Stimulated activated naive B cell treated with anti-CD40 and anti-IgM and Interleukin-4, amounts not matched to agents 10 μg/mL and 1 μg/mL and 100 μg/mL, for 72 hours (primary cell): ENCODE data around the gene LTC4S.
A peak's percentile ranks its signal among the peaks of the same experiment; 100 is the strongest.

ENCODE experiments used
- ATAC-seq, 2 donors: fragments of 150-1000 bp; cut with Tn5 transposase; replicated peaks; 2 replicates each; pipeline ENCODE4 v1.10.0; 2021; ENCODE audit warnings: moderate library complexity in 1 of 2
- DNase-seq: peaks from one replicate; pipeline ENCODE4 v3.0.0; 2021
- H3K27ac Mint-ChIP-seq: one replicate; pipeline ENCODE4 v1.8.0; 2022; ENCODE audit warnings: mild to moderate bottlenecking, mixed read lengths
- H3K27me3 Mint-ChIP-seq, 2 donors: one replicate each; pipeline ENCODE4 v1.8.0; 2022; ENCODE audit warnings: mixed read lengths in 2 of 2
- H3K36me3 Mint-ChIP-seq, 2 donors: one replicate each; pipeline ENCODE4 v1.8.0; 2022; ENCODE audit warnings: mixed read lengths in 2 of 2, mild to moderate bottlenecking in 1 of 2
- H3K4me1 Mint-ChIP-seq, 2 donors: one replicate each; pipeline ENCODE4 v1.8.0; 2022; ENCODE audit warnings: mixed read lengths in 2 of 2, mild to moderate bottlenecking in 1 of 2
- H3K4me3 Mint-ChIP-seq, 2 donors: one replicate each; pipeline ENCODE4 v1.8.0; 2022; ENCODE audit warnings: mild to moderate bottlenecking in 2 of 2, mixed read lengths in 2 of 2, moderate library complexity in 1 of 2
- H3K9me3 Mint-ChIP-seq, 2 donors: one replicate each; pipeline ENCODE4 v1.8.0; 2022; ENCODE audit warnings: mixed read lengths in 2 of 2, mild to moderate bottlenecking in 1 of 2

Gene LTC4S

GRCh38 chr5:179802950-179803562, 9.3 kb downstream of the LTC4S start:
- Mint-ChIP-seq H3K36me3 (peaks cover 30 to 42% of the 10 kb centered on the region in 2 donors), H3K9me3 (no peaks in the 10 kb centered on the region)

GRCh38 chr5:179803651-179804554, 10.1 kb downstream of the LTC4S start:
- Mint-ChIP-seq H3K4me1 (peaks cover 40 to 42% of the 10 kb centered on the region in 2 donors), H3K4me3 (peak overlapping the region; percentile 94 to 97), H3K27me3 (no peaks in the 10 kb centered on the region), H3K9me3 (no peaks in the 10 kb centered on the region), H3K36me3 (peaks cover 23 to 34% of the 10 kb centered on the region in 2 donors), H3K27ac (peak overlapping the region; percentile 81)
- DNase-seq (peak; percentile 63), ATAC-seq (peak; percentile 63 to 66)

More at GRCh38 chr5:179802950-179803562, 9.3 kb downstream of the LTC4S start:
- DNase-seq (no peak), ATAC-seq (no peak)
- Mint-ChIP-seq H3K4me3 (no peak overlapping the region), H3K4me1 (peaks cover 40 to 42% of the 10 kb centered on the region in 2 donors), H3K27me3 (no peaks in the 10 kb centered on the region), H3K27ac (peak overlapping the region; percentile 71)

DNA sequence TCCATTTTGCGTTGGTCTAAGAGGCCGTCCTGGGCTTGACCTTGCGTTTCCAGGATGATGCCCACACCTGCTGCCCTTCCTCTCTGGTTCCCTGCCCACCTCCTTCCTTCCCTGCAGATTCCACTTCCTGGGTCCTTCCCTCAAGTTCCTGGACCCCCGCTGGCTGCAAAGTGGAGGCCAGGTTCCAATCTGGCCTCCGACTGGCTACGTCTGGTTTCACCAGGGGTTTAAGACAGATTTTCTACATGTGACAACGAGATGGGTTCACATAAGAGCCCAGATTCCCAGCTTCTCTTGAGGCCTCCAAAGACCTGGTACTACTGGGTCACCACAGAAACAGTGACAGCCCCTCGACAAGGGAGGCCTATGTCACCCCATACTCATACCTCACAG, 10.8 kb downstream of the LTC4S start:
- no peaks in the 10 kb centered on the region for H3K9me3 Mint-ChIP-seq
- ATAC-seq = no peak
- peaks cover 39 to 42% of the 10 kb centered on the region in 2 donors for H3K4me1 Mint-ChIP-seq
- no peak for DNase-seq
- H3K27ac Mint-ChIP-seq = peak overlapping the region; percentile 97
- H3K36me3 Mint-ChIP-seq = peaks cover 16 to 27% of the 10 kb centered on the region in 2 donors
- peak overlapping the region; percentile 94 to 97 for H3K4me3 Mint-ChIP-seq
- H3K27me3 Mint-ChIP-seq = no peaks in the 10 kb centered on the region

GRCh38 chr5:179805070-179805528, 11.3 kb downstream of the LTC4S start:
- Mint-ChIP-seq H3K27ac (peak overlapping the region; percentile 97), H3K4me1 (peaks cover 37 to 42% of the 10 kb centered on the region in 2 donors), H3K9me3 (no peaks in the 10 kb centered on the region), H3K4me3 (peak overlapping the region; percentile 94 to 97), H3K27me3 (no peaks in the 10 kb centered on the region), H3K36me3 (peaks cover 14 to 23% of the 10 kb centered on the region in 2 donors)
- DNase-seq = no peak
- no peak for ATAC-seq

DNA sequence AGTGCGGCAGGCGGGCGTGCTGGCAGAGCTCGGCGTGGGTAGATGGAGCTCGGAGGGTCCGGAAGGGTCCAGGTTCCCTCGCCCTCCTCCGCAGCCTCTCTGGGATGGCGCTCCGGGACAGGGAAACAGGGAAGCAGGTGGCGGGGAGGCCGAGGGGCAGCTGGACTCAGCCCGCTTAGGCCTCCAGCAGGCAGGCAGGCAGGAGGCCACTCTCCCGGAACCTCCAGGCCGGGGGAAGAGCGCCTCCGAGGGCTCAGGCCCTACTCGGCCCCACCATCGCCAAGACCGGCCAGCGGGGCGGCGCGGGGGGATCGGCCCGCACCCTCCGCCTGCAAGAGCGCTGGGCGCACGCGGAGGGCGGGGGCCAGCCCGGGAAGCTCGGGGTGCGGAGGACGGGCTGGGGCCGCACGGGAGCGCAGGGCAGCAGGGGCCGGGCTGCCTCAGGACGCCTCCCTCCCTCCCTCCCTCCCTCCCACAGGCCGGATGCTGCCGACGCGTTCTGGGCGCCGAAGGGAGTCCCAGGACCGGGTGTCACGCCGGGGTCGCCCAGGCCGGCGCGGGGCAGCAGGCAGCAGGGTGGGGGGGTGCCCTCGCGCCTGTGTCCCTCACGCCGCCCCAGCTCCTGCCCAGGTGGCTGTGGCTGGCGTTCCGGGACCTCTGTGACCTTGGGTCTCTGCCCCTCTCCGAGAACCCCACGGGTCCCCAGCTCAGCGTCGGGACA, 11.9 kb downstream of the LTC4S start:
- Mint-ChIP-seq H3K27me3 (no peaks in the 10 kb centered on the region), H3K4me3 (peak overlapping the region; percentile 94 to 97), H3K27ac (peak overlapping the region; percentile 97), H3K36me3 (peaks cover 14 to 23% of the 10 kb centered on the region in 2 donors), H3K4me1 (peaks cover 37 to 42% of the 10 kb centered on the region in 2 donors), H3K9me3 (no peaks in the 10 kb centered on the region)
- ATAC-seq (peak; percentile 26 to 33), DNase-seq (no peak)

- Mint-ChIP-seq H3K4me1 (peaks cover 37 to 42% of the 10 kb centered on the region in 2 donors), H3K36me3 (peaks cover 11 to 23% of the 10 kb centered on the region in 2 donors), H3K9me3 (no peaks in the 10 kb centered on the region), H3K27me3 (no peaks in the 10 kb centered on the region), H3K4me3 (peak within 1 kb of the TSS; percentile 82 to 97), H3K27ac (peak within 1 kb of the TSS; percentile 62)
- peak; percentile 58 for DNase-seq
- ATAC-seq = peak; percentile 70 to 79
Measured at GRCh38 chr5:179806250-179807048, 12.7 kb downstream of the LTC4S start, which contains the start of gene MGAT4B. Gene MGAT4B, minus strand, starts transcription at chr5:179806866. Its CDS starts 283 bp downstream, at chr5:179806583.

DNA sequence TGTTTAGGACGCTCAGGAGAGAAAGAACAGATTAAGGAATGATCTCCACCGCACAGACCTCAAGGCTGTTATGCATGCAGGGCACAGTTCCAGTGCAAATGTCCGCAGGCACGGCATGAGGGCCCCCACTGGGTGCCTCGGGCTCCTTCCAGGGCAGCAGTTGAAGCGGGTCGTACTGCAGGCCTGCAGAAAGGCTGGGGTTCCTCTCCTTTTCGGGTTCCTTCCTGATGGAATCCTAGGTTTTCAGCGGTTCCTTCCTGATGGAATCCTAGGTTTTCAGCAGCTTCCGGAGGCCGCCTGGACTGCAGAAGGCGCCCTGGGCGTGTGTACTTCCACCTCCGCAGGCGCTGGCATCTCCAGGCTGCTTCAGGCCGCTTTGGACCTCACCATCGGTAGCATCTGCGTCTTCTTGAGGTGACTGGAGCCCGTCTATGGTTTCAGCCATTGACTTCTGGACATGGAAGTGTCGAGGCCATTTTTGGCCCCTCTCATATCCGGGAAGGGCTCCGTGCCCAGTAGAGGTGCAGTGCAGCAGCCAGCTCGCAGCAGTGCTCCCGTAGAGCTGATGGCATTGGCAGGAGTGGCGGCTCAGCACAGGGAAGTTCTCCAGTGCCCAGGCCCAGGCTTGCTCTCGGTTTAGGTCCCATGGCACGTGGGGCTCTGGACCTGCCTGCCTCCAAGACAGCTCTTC, 18.5 kb downstream of the LTC4S start:
- peaks cover 5 to 14% of the 10 kb centered on the region in 2 donors for H3K4me1 Mint-ChIP-seq
- H3K4me3 Mint-ChIP-seq = no peak overlapping the region
- DNase-seq (no peak), ATAC-seq (no peak)
- H3K36me3 Mint-ChIP-seq = peaks cover 19 to 37% of the 10 kb centered on the region in 2 donors
- H3K27ac Mint-ChIP-seq = no peak overlapping the region
- no peaks in the 10 kb centered on the region for H3K27me3 Mint-ChIP-seq
- H3K9me3 Mint-ChIP-seq = no peaks in the 10 kb centered on the region

- Mint-ChIP-seq H3K36me3 (peaks cover 19 to 37% of the 10 kb centered on the region in 2 donors), H3K27ac (no peak overlapping the region), H3K4me1 (peaks cover 10 to 22% of the 10 kb centered on the region in 2 donors), H3K27me3 (no peaks in the 10 kb centered on the region), H3K9me3 (no peaks in the 10 kb centered on the region), H3K4me3 (no peak overlapping the region)
- no peak for ATAC-seq
- no peak for DNase-seq
Measured at GRCh38 chr5:179812997-179813607, 19.3 kb downstream of the LTC4S start.

- no peak overlapping the region for H3K4me3 Mint-ChIP-seq
- no peaks in the 10 kb centered on the region for H3K27me3 Mint-ChIP-seq
- DNase-seq (no peak), ATAC-seq (no peak)
- peaks cover 17 to 32% of the 10 kb centered on the region in 2 donors for H3K4me1 Mint-ChIP-seq
- H3K27ac Mint-ChIP-seq = no peak overlapping the region
- H3K9me3 Mint-ChIP-seq = no peaks in the 10 kb centered on the region
- peaks cover 19 to 37% of the 10 kb centered on the region in 2 donors for H3K36me3 Mint-ChIP-seq
Measured at GRCh38 chr5:179814090-179814489, 20.3 kb downstream of the LTC4S start.

GRCh38 chr5:179815491-179816249, 21.9 kb downstream of the LTC4S start:
- Mint-ChIP-seq H3K4me1 (peaks cover 27 to 47% of the 10 kb centered on the region in 2 donors), H3K27me3 (no peaks in the 10 kb centered on the region), H3K27ac (peak overlapping the region; percentile 32)

GRCh38 chr5:179816401-179816795, 22.6 kb downstream of the LTC4S start:
- no peak for ATAC-seq

More at GRCh38 chr5:179815491-179816249, 21.9 kb downstream of the LTC4S start:
- H3K4me3 Mint-ChIP-seq = peak overlapping the region; percentile 45 to 75
- DNase-seq (no peak), ATAC-seq (no peak)
- peaks cover 17 to 37% of the 10 kb centered on the region in 2 donors for H3K36me3 Mint-ChIP-seq
- H3K9me3 Mint-ChIP-seq = no peaks in the 10 kb centered on the region

More at GRCh38 chr5:179816401-179816795, 22.6 kb downstream of the LTC4S start:
- Mint-ChIP-seq H3K9me3 (no peaks in the 10 kb centered on the region), H3K4me3 (peak overlapping the region in 1 of 2 donors; percentile 92), H3K4me1 (peaks cover 27 to 49% of the 10 kb centered on the region in 2 donors), H3K36me3 (peaks cover 19 to 37% of the 10 kb centered on the region in 2 donors), H3K27me3 (no peaks in the 10 kb centered on the region), H3K27ac (no peak overlapping the region)
- no peak for DNase-seq
